Stimulated activated memory B cell treated with anti-CD40 and anti-IgM and Interleukin-4, amounts not matched to agents 10 μg/mL and 1 μg/mL and 100 μg/mL, for 72 hours (primary cell): ENCODE results near the gene CCL5.

ENCODE experiments used
- ATAC-seq: fragments of 150-1000 bp; cut with Tn5 transposase; 2 replicates; pipeline ENCODE4 v1.10.0; 2021
- H3K27ac Mint-ChIP-seq: one replicate; pipeline ENCODE4 v1.8.0; 2022; ENCODE audit warnings: mild to moderate bottlenecking, mixed read lengths
- H3K27me3 Mint-ChIP-seq: one replicate; pipeline ENCODE4 v1.8.0; 2022; ENCODE audit warnings: mixed read lengths
- H3K36me3 Mint-ChIP-seq: one replicate; pipeline ENCODE4 v1.8.0; 2022; ENCODE audit warnings: mixed read lengths
- H3K4me1 Mint-ChIP-seq: one replicate; pipeline ENCODE4 v1.8.0; 2022; ENCODE audit warnings: mixed read lengths
- H3K4me3 Mint-ChIP-seq: one replicate; pipeline ENCODE4 v1.8.0; 2022; ENCODE audit warnings: mild to moderate bottlenecking, moderate library complexity, mixed read lengths
- H3K9me3 Mint-ChIP-seq: one replicate; pipeline ENCODE4 v1.8.0; 2022; ENCODE audit warnings: mixed read lengths

CCL5 gene

GRCh38 chr17:35864853-35865252, 15.3 kb downstream of the CCL5 start:
- Mint-ChIP-seq H3K9me3 (no peaks in the 10 kb centered on the region), H3K27ac (no peak overlapping the region), H3K27me3 (no peaks in the 10 kb centered on the region), H3K4me3 (no peak overlapping the region), H3K36me3 (peaks cover 8% of the 10 kb centered on the region), H3K4me1 (no peaks in the 10 kb centered on the region)
- ATAC-seq = no peak

GRCh38 chr17:35856603-35857002, 23.6 kb downstream of the CCL5 start:
- Mint-ChIP-seq H3K27ac (no peak overlapping the region), H3K9me3 (no peaks in the 10 kb centered on the region), H3K4me3 (no peak overlapping the region), H3K4me1 (no peaks in the 10 kb centered on the region), H3K27me3 (no peaks in the 10 kb centered on the region), H3K36me3 (peaks cover 40% of the 10 kb centered on the region)
- no peak for ATAC-seq

GRCh38 chr17:35855965-35856364, 24.2 kb downstream of the CCL5 start:
- no peak overlapping the region for H3K4me3 Mint-ChIP-seq
- no peaks in the 10 kb centered on the region for H3K9me3 Mint-ChIP-seq
- H3K27ac Mint-ChIP-seq = no peak overlapping the region
- no peak for ATAC-seq
- no peaks in the 10 kb centered on the region for H3K4me1 Mint-ChIP-seq
- H3K27me3 Mint-ChIP-seq = no peaks in the 10 kb centered on the region
- H3K36me3 Mint-ChIP-seq = peaks cover 46% of the 10 kb centered on the region

- no peaks in the 10 kb centered on the region for H3K27me3 Mint-ChIP-seq
- no peaks in the 10 kb centered on the region for H3K9me3 Mint-ChIP-seq
- no peaks in the 10 kb centered on the region for H3K4me1 Mint-ChIP-seq
- no peak overlapping the region for H3K27ac Mint-ChIP-seq
- H3K4me3 Mint-ChIP-seq = no peak overlapping the region
- H3K36me3 Mint-ChIP-seq = peaks cover 65% of the 10 kb centered on the region
- ATAC-seq = peak; percentile 58
Measured at GRCh38 chr17:35849469-35850348, 30.5 kb downstream of the CCL5 start.

GRCh38 chr17:35847633-35848373, 32.4 kb downstream of the CCL5 start:
- H3K27ac Mint-ChIP-seq = no peak overlapping the region
- peaks cover 66% of the 10 kb centered on the region for H3K36me3 Mint-ChIP-seq
- no peak overlapping the region for H3K4me3 Mint-ChIP-seq
- H3K27me3 Mint-ChIP-seq = no peaks in the 10 kb centered on the region
- H3K9me3 Mint-ChIP-seq = no peaks in the 10 kb centered on the region
- H3K4me1 Mint-ChIP-seq = no peaks in the 10 kb centered on the region
- no peak for ATAC-seq

GRCh38 chr17:35847006-35847405, 33.2 kb downstream of the CCL5 start:
- Mint-ChIP-seq H3K27ac (no peak overlapping the region), H3K36me3 (peaks cover 67% of the 10 kb centered on the region)

GRCh38 chr17:35846055-35846809, 33.9 kb downstream of the CCL5 start:
- H3K36me3 Mint-ChIP-seq = peaks cover 70% of the 10 kb centered on the region
- ATAC-seq = no peak
- no peak overlapping the region for H3K4me3 Mint-ChIP-seq
- H3K4me1 Mint-ChIP-seq = no peaks in the 10 kb centered on the region
- no peaks in the 10 kb centered on the region for H3K9me3 Mint-ChIP-seq
- H3K27me3 Mint-ChIP-seq = no peaks in the 10 kb centered on the region
- no peak overlapping the region for H3K27ac Mint-ChIP-seq

More at GRCh38 chr17:35847006-35847405, 33.2 kb downstream of the CCL5 start:
- ATAC-seq = no peak
- Mint-ChIP-seq H3K27me3 (no peaks in the 10 kb centered on the region), H3K9me3 (no peaks in the 10 kb centered on the region), H3K4me3 (no peak overlapping the region), H3K4me1 (no peaks in the 10 kb centered on the region)

- H3K27ac Mint-ChIP-seq = no peak overlapping the region
- no peak overlapping the region for H3K4me3 Mint-ChIP-seq
- H3K4me1 Mint-ChIP-seq = no peaks in the 10 kb centered on the region
- no peak for ATAC-seq
- no peaks in the 10 kb centered on the region for H3K27me3 Mint-ChIP-seq
- peaks cover 71% of the 10 kb centered on the region for H3K36me3 Mint-ChIP-seq
- H3K9me3 Mint-ChIP-seq = no peaks in the 10 kb centered on the region
Measured at GRCh38 chr17:35844547-35844946, 35.6 kb downstream of the CCL5 start.

GRCh38 chr17:35843698-35844097, 36.5 kb downstream of the CCL5 start:
- Mint-ChIP-seq H3K27me3 (no peaks in the 10 kb centered on the region), H3K36me3 (peaks cover 68% of the 10 kb centered on the region), H3K4me1 (no peaks in the 10 kb centered on the region), H3K4me3 (no peak overlapping the region), H3K27ac (no peak overlapping the region), H3K9me3 (no peaks in the 10 kb centered on the region)
- ATAC-seq = no peak

- Mint-ChIP-seq H3K4me3 (no peak overlapping the region), H3K27ac (no peak overlapping the region), H3K27me3 (no peaks in the 10 kb centered on the region), H3K9me3 (no peaks in the 10 kb centered on the region), H3K36me3 (peaks cover 61% of the 10 kb centered on the region), H3K4me1 (no peaks in the 10 kb centered on the region)
- ATAC-seq = no peak
Measured at GRCh38 chr17:35842239-35842638, 37.9 kb downstream of the CCL5 start.

- Mint-ChIP-seq H3K4me3 (no peak overlapping the region), H3K9me3 (no peaks in the 10 kb centered on the region), H3K4me1 (no peaks in the 10 kb centered on the region), H3K27ac (no peak overlapping the region), H3K36me3 (peaks cover 64% of the 10 kb centered on the region), H3K27me3 (no peaks in the 10 kb centered on the region)
- ATAC-seq = no peak
Measured at GRCh38 chr17:35841505-35841904, 38.7 kb downstream of the CCL5 start.

- no peak for ATAC-seq
- no peaks in the 10 kb centered on the region for H3K27me3 Mint-ChIP-seq
- H3K4me1 Mint-ChIP-seq = no peaks in the 10 kb centered on the region
- H3K9me3 Mint-ChIP-seq = no peaks in the 10 kb centered on the region
- no peak overlapping the region for H3K27ac Mint-ChIP-seq
- H3K36me3 Mint-ChIP-seq = peaks cover 68% of the 10 kb centered on the region
- no peak overlapping the region for H3K4me3 Mint-ChIP-seq
Measured at GRCh38 chr17:35841101-35841500, 39.1 kb downstream of the CCL5 start.

GRCh38 chr17:35825206-35825605, 55.0 kb downstream of the CCL5 start:
- Mint-ChIP-seq H3K4me3 (no peak overlapping the region), H3K9me3 (no peaks in the 10 kb centered on the region), H3K4me1 (peaks cover 10% of the 10 kb centered on the region), H3K36me3 (peaks cover 52% of the 10 kb centered on the region), H3K27me3 (no peaks in the 10 kb centered on the region), H3K27ac (no peak overlapping the region)
- no peak for ATAC-seq
